ENCODE data around the gene ASCL3. TPM values are rescaled to one million over a fixed set of nuclear protein-coding genes. Genes with fewer than 3 reads are reported as not detected.
A peak's percentile ranks its signal among the peaks of the same experiment; 100 is the strongest.

Gene ASCL3
- total RNA-seq, 4 donors from 2014 or later = not detected

GRCh38 chr11:8925711-8926110 lies 17.1 kb downstream of the ASCL3 start:
- TF ChIP-seq POLR2AphosphoS5 (IDR thresholded peaks at IDR 0.05) = no peak
- no peak for TF ChIP-seq EP300 (IDR thresholded peaks at IDR 0.05; ENCODE audit: low read depth)
- TF ChIP-seq CTCF (IDR thresholded peaks at IDR 0.05) = no peak
- TF ChIP-seq POLR2A (IDR thresholded peaks at IDR 0.05) = no peak
- H3K4me1 ChIP-seq = no peaks in the 10 kb centered on the region
- H3K27ac ChIP-seq = no peak overlapping the region
- peaks cover 0 to 15% (median under 1%) of the 10 kb centered on the region in 4 donors for H3K36me3 ChIP-seq
- no peaks in the 10 kb centered on the region for H3K27me3 ChIP-seq
- no peak for DNase-seq
- no peaks in the 10 kb centered on the region for H3K9me3 ChIP-seq
- 92% methylated on average over 5 of the region's 5 CpGs; no CpG with 5 or more reads in 1 of the 2 donors for WGBS, 2 donors (ENCODE audit: low coverage in 1 of 2)
- intact Hi-C loops (cut with DNase I; ENCODE audit: low total_unique reads) = no loop called here
- in situ Hi-C loops (cut with MboI; ENCODE audit: low pct_ligation_motif_present in 1 of 4, low pct_unique_long_range_greater_than_20kb in 1 of 4, low sequenced_read_pairs in 3 of 4) = no loop called here
- H3K4me3 ChIP-seq = no peak overlapping the region

- Histone ChIP-seq H3K4me1 (peaks cover 0 to 6% (median 0%) of the 10 kb centered on the region in 4 donors), H3K27ac (no peak overlapping the region), H3K9me3 (no peaks in the 10 kb centered on the region), H3K4me3 (no peak overlapping the region), H3K27me3 (no peaks in the 10 kb centered on the region), H3K36me3 (peaks cover 0 to 29% (median 5%) of the 10 kb centered on the region in 4 donors)
- intact Hi-C loops (cut with DNase I; ENCODE audit: low total_unique reads) = no loop called here
- no peak for DNase-seq
- WGBS, 2 donors (ENCODE audit: low coverage in 1 of 2) = 81 to 91% methylated on average over 3 to 5 of the region's 5 CpGs
- in situ Hi-C loops (cut with MboI; ENCODE audit: low pct_ligation_motif_present in 1 of 4, low pct_unique_long_range_greater_than_20kb in 1 of 4, low sequenced_read_pairs in 3 of 4) = no loop called here
- TF ChIP-seq POLR2AphosphoS5 (IDR thresholded peaks at IDR 0.05) (no peak), POLR2A (IDR thresholded peaks at IDR 0.05) (no peak), EP300 (IDR thresholded peaks at IDR 0.05; ENCODE audit: low read depth) (no peak), CTCF (IDR thresholded peaks at IDR 0.05) (no peak)
These were observed 20.1 kb downstream of the ASCL3 start for GRCh38 chr11:8922691-8923090.

- TF ChIP-seq POLR2A (IDR thresholded peaks at IDR 0.05) = no peak
- TF ChIP-seq EP300 (IDR thresholded peaks at IDR 0.05; ENCODE audit: low read depth) = no peak
- no peak for TF ChIP-seq POLR2AphosphoS5 (IDR thresholded peaks at IDR 0.05)
- TF ChIP-seq CTCF (IDR thresholded peaks at IDR 0.05) = no peak
- H3K27ac ChIP-seq = peak overlapping the region; percentile 40 to 70 (median 58)
- H3K36me3 ChIP-seq = peaks cover 0 to 23% (median 5%) of the 10 kb centered on the region in 4 donors
- no peak overlapping the region for H3K4me3 ChIP-seq
- H3K4me1 ChIP-seq = peaks cover 8 to 29% (median 19%) of the 10 kb centered on the region in 4 donors
- intact Hi-C loops (cut with DNase I; ENCODE audit: low total_unique reads) = no loop called here
- H3K27me3 ChIP-seq = no peaks in the 10 kb centered on the region
- in situ Hi-C loops (cut with MboI; ENCODE audit: low pct_ligation_motif_present in 1 of 4, low pct_unique_long_range_greater_than_20kb in 1 of 4, low sequenced_read_pairs in 3 of 4) = no loop called here
- WGBS, 2 donors (ENCODE audit: low coverage in 1 of 2) = 54 to 70% methylated on average over 3 to 5 of the region's 5 CpGs
- DNase-seq = no peak
- no peaks in the 10 kb centered on the region for H3K9me3 ChIP-seq
These were observed 25.5 kb downstream of the ASCL3 start for GRCh38 chr11:8917157-8917825.

- TF ChIP-seq POLR2A (IDR thresholded peaks at IDR 0.05) (no peak), POLR2AphosphoS5 (IDR thresholded peaks at IDR 0.05) (no peak), EP300 (IDR thresholded peaks at IDR 0.05; ENCODE audit: low read depth) (no peak)
- peaks cover 0 to 7% (median 0%) of the 10 kb centered on the region in 4 donors for H3K36me3 ChIP-seq
- H3K9me3 ChIP-seq = no peaks in the 10 kb centered on the region
- no peak overlapping the region for H3K4me3 ChIP-seq
- H3K27me3 ChIP-seq = no peaks in the 10 kb centered on the region
- WGBS, 2 donors (ENCODE audit: low coverage in 1 of 2) = 65 to 80% methylated on average over 2 to 4 of the region's 4 CpGs
- DNase-seq = no peak
- H3K4me1 ChIP-seq = peaks cover 10 to 37% (median 28%) of the 10 kb centered on the region in 4 donors
- in situ Hi-C loops (cut with MboI; ENCODE audit: low pct_ligation_motif_present in 1 of 4, low pct_unique_long_range_greater_than_20kb in 1 of 4, low sequenced_read_pairs in 3 of 4) (no loop called here), intact Hi-C loops (cut with DNase I; ENCODE audit: low total_unique reads) (loop anchor here (5.0 kb wide), 1 partner anchor 48 kb away; the partner anchor contains the start of gene TMEM9B)
- peak overlapping the region; percentile 56 to 81 (median 68) for H3K27ac ChIP-seq
These were observed 28.2 kb downstream of the ASCL3 start for GRCh38 chr11:8914661-8915018.
